HG03469 (cell line): ENCODE results near the gene HAUS1.
"Not testable (repeated sequence)": the region's sequence is repeated elsewhere in the genome, so short reads cannot be mapped to it uniquely, and the experiment has no call there.

Experiments used
- ATAC-seq: cut with Tn5 transposase; IDR thresholded peaks from one replicate; pipeline ENCODE4 v1.9.1; 2021; ENCODE audit warnings: mild to moderate bottlenecking, moderate library complexity, moderate number of reproducible peaks; ENCODE audit not compliant: unreplicated experiment

Gene HAUS1

DNA sequence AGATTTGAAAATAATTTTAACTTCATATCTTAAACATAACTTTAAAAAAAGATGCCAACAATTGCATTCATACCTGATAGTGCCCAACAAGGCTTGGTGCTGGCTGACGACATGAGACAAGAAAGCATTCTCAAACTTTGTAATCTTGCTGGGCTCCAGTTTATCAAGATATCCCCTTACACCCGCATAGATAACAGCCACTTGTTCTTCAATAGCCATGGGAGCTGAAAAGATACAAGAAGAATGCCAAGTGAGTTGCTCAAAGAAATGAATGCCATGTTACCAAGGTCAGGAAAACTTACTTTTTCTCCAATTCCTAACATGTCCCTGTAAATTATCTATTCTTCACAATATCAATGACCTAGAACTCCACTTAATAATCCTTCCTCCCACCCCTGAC is 19.8 kb upstream of the HAUS1 start:
- ATAC-seq = no peak

DNA sequence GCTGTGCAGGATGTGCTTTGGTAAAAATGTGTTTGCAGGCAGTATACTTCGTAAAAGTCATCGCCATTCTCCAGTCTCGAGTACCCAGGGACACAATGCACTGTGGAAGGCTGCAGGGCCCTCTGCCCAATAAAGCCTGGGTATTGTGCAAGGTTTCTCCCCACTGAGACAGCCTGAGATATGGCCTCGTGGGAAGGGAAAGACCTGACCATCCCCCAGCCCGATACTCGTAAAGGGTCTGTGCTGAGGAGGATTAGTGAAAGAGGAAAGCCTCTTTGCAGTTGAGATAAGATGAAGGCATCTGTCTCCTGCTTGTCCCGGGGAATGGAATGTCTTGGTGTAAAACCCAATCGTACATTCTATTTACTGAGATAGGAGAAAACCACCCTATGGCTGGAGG is 15.7 kb upstream of the HAUS1 start:
- not testable (repeated sequence) for ATAC-seq

GRCh38 chr18:46095532-46095931 is 8.7 kb upstream of the HAUS1 start:
- ATAC-seq = no peak

- no peak for ATAC-seq
These were observed 7.4 kb upstream of the HAUS1 start for GRCh38 chr18:46096651-46097300.

DNA sequence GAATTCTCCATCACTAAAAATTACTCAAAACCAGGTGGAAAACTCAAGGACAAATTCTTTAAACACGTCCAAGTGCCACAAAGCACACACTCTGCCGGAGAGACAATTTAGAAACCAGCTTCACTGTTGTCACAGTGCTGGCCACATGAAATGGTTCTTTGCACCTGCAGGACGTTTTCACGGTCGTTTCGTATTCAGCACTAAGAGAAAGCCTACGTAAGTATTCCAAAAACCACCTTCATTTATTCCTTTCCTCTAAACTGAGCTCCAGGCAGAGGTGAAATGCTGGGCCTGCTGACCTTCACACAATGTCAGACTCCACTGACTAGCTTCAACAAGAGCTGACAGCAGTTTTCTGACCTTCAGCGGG is 6.8 kb upstream of the HAUS1 start:
- ATAC-seq = peak; percentile 14

- ATAC-seq = peak; percentile 57
These were observed 6.2 kb upstream of the HAUS1 start, which contains the start of gene ATP5F1A for GRCh38 chr18:46097801-46098615. Gene ATP5F1A (minus strand): TSS chr18:46098296. CDS start chr18:46098231, 65 bp downstream.

DNA sequence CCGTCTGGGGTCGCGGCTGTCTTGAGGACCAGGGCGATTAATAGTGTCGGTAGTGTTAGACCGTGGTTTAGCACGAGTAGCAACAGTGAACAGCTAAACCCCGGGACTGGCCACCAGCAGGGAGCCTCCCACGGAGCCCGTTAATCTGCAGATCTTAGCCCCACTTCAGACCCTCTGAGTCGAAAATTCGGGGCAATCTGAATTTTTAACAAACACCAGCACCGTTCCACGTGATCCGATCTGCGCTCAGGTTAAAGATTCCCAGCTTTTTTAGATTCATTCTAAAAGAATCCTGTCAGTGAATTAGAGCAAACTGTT is 5.6 kb upstream of the HAUS1 start:
- no peak for ATAC-seq

- no peak for ATAC-seq
These were observed 4.7 kb upstream of the HAUS1 start for GRCh38 chr18:46099463-46099862.

DNA sequence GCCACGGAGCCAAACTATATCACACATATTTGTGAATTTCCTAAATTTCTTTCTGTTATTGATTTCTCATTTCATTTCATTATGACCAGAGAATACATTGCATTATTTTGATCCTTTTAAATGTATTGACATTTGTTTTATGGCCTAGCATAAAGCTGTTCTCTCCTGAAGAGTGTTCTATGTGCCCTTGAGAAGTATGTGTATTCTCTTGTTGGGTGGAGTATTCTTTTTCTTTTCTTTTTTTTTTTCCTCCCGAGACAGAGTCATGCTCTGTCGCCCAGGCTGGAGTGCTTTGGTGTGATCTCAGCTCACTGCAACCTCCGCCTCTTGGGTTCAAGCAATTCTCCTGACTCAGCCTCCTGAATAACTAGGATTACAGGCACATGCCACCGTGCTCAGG is 5.2 kb downstream of the HAUS1 start:
- ATAC-seq = no peak

- no peak for ATAC-seq
These were observed 6.2 kb downstream of the HAUS1 start for GRCh38 chr18:46110406-46110805.

- no peak for ATAC-seq
These were observed 9.6 kb downstream of the HAUS1 start for GRCh38 chr18:46113751-46114150.

GRCh38 chr18:46126625-46127024 is 22.4 kb downstream of the HAUS1 start:
- ATAC-seq = not testable (repeated sequence)

DNA sequence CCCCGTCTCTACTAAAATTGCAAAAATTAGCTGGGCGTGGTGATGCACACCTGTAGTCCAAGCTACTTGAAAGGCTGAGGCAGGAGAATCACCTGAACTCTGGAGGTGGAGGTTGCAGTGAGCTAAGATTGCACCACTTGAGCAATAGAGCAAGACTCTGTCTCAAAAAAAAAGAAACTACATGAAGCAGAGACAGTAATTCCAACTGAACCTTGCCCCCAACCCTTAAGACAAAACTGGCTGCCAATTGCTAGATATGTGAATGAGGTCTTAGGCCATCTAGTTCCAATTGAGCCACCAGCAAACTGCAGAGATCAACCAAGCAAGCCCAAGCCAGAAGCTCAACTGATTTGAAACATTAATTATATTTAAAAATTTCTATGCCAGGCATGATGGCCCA is 25.9 kb downstream of the HAUS1 start:
- no peak for ATAC-seq

DNA sequence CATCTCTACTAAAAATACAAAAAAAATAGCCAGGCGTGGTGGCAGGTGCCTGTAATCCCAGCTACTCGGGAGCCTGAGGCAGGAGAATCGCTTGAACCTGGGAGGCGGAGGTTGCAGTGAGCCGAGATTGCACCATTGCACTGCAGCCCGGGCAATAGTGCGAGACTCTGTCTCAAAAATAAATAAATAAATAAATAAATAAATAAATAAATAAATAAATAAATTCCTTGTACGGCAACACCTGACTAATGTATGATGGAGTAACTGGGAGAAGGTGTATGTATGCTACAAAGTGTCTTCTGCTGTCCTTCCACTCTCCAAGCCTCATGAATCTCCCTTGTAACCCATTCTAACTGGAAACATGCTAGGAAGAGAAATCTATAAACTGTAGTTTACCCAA is 26.4 kb downstream of the HAUS1 start:
- ATAC-seq = not testable (repeated sequence)

- no peak for ATAC-seq
These were observed 29.3 kb downstream of the HAUS1 start for GRCh38 chr18:46133534-46133933.

DNA sequence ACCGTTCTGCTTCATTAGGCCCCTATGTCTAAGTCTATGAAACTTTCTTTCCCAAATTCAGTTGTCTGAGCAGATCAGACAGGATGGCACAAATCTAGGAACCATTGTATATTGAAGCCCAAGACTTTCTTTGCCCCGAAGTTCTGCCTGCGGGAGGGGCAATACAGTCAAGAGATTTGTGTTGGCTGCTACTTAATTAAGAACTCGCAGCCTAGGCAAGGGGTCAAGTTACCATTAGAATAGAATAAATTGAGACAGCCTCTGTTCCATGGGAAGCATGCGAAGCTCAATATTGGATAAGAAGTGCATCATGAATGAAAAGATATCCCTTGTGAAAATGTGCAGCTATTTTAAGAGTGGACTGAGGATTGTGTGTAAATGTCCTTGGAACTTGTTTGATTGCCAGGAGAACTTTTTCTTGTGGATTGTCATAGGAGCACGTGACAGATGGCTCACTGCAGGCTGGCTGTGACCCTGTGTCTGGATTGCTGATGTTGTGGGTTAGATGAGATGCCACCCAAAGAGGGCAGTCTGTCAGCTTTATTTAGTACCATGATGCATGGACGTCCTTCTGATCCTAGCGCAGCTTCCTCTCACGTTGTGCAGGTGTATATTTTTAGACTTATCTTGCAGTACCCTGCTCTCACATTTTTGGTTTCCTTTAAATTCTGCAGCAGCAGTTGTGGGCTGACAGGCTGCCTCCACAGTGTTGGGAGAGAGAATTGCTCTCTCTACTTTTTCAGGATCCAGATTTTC is 30.9 kb downstream of the HAUS1 start:
- ATAC-seq = no peak

DNA sequence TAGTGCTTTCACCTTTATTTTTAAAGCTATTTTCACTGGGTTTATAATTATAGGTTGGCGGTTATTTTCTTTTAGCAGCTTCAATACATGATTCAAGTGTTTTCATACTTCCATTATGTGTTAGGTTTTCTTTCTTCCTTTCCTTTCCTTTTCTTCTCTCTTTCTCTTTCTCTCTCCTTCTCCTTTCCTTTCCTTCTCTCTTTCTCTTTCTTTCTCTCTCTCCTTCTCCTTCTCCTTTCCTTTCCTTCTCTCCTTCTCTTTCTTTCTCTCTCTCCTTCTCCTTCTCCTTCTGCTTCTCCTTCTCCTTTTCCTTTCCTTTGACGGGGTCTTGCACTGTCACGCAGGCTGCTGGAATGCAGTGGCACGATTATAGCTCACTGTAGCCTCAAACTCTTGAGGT is 36.0 kb downstream of the HAUS1 start:
- ATAC-seq = no peak

GRCh38 chr18:46141199-46141598 is 37.0 kb downstream of the HAUS1 start:
- ATAC-seq = no peak

GRCh38 chr18:46148810-46149209 is 44.6 kb downstream of the HAUS1 start:
- no peak for ATAC-seq

DNA sequence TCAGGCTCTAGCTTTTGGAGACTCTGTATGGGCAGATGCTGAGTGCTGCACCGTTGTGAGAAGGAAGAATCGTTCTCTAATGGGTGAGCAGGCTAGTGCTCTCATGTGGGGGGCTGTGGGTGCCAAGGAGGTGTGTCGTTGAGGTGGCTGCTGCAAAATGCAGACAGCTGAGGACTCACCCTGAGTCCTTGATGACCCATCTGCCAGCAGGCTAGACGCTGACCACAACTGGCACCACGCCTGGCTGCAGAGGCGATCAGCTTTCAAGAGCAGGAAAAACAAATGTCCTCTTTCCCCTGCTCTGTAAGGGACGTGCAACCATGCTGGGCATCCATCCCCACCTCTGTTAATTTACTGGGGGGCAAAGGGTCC is 48.2 kb downstream of the HAUS1 start:
- no peak for ATAC-seq

DNA sequence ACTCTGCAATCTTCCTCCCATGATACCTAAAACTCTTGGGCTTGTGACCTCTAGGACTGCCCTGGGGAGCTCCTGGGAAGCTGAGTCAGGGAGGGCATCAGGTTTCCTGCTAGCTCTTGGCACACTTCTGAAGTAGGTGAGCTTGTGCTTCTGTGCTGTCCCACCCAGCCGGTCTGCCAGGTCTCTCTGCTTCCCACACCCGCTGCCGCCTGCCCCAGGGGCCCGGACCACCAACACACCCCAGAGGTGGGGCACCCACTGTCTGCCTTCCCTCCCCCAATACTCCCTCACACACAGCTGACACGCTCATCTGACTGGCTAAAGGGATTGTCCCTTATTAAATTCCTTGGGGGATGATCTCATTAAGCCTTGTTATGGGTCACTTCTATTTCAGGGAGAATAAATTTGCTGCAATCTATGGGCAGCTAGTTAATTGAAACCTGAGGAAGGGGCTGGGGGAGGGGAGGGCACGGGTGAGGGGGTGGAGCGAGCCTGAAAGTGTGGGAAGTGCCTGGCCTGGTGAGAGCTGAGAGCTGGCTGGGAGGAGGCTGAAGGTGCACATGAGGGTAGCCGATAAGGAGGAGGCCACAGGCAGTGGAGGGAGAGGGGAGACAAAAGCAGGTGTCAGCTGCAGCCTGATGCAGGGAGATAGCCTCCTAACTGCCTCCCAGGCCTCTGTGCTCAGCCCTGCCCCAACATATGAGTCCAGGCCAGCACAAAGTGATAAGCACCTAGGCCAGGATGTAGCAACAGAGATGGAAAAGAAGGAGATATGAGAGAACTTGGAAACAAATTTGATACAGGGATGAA is 48.8 kb downstream of the HAUS1 start:
- ATAC-seq = no peak
